A673 (cell line): Measurements from ENCODE around the gene ERH. TPM values are rescaled to one million over a fixed set of nuclear protein-coding genes. Genes with fewer than 3 reads are reported as not detected.

ENCODE experiments used
- BruUV-seq: library from RNA; stranded (reverse); fragments of 400-500 nt; replicated peaks from 2 replicates; lab custom pipeline; 2021; lab: Mats Ljungman, UMichigan
- CTCF ChIA-PET: fragments of 300-600 bp; sonication (Branson Sonifier 250); formaldehyde crosslinking; loops from one replicate; lab custom pipeline; 2022; ENCODE audit warnings: antibody characterized with exemption; lab: Charles Lee
- POLR2A ChIA-PET: fragments of 300-600 bp; sonication (Branson Sonifier 250); formaldehyde crosslinking; loops from one replicate; lab custom pipeline; 2022; ENCODE audit warnings: antibody characterized with exemption; ENCODE audit not compliant: low non-redundant PET; lab: Charles Lee
- DNase-seq: peaks from one replicate; pipeline ENCODE4 v3.0.0-alpha.2; 2015; ENCODE audit warnings: low spot score
- H3K27ac ChIP-seq: fragments of 200-600 bp; sonication (generic); 2 replicates; pipeline ENCODE4 v1.5.1; 2016; ENCODE audit warnings: mixed run types, low read depth, mild to moderate bottlenecking, mixed read lengths, antibody characterized with exemption, low read length; ENCODE audit not compliant: poor library complexity, severe bottlenecking
- H3K27me3 ChIP-seq: fragments of 200-600 bp; sonication (generic); replicated peaks from 2 replicates; pipeline ENCODE4 v1.6.1; 2017; ENCODE audit warnings: mixed run types, low read depth, mild to moderate bottlenecking, mixed read lengths, antibody characterized with exemption, low read length; ENCODE audit not compliant: insufficient read depth, poor library complexity
- H3K36me3 ChIP-seq: fragments of 200-600 bp; sonication (generic); 2 replicates; pipeline ENCODE4 v1.6.1; 2016; ENCODE audit warnings: mixed run types, mild to moderate bottlenecking, mixed read lengths, antibody characterized with exemption, low read length; ENCODE audit not compliant: insufficient read depth, poor library complexity, severe bottlenecking
- H3K4me1 ChIP-seq: fragments of 200-600 bp; sonication (generic); 2 replicates; pipeline ENCODE4 v1.6.1; 2017; ENCODE audit warnings: mixed run types, mild to moderate bottlenecking, mixed read lengths, antibody characterized with exemption, low read length; ENCODE audit not compliant: insufficient read depth, poor library complexity, severe bottlenecking
- H3K4me3 ChIP-seq: fragments of 200-600 bp; sonication (generic); 2 replicates; pipeline ENCODE4 v1.5.1; 2016; ENCODE audit warnings: low read depth, mixed run types, mild to moderate bottlenecking, mixed read lengths, low read length; ENCODE audit not compliant: poor library complexity, severe bottlenecking
- H3K9me3 ChIP-seq: fragments of 200-600 bp; sonication (generic); 2 replicates; pipeline ENCODE4 v1.6.1; 2016; ENCODE audit warnings: mixed run types, low read depth, mild to moderate bottlenecking, mixed read lengths, antibody characterized with exemption, low read length; ENCODE audit not compliant: poor library complexity, severe bottlenecking
- CTCF ChIP-seq: fragments of 300-800, 200-600 bp; sonication (generic); conservative IDR thresholded peaks from 2 replicates; pipeline ENCODE4 v1.5.1; 2017; ENCODE audit warnings: low read depth, mild to moderate bottlenecking, antibody characterized with exemption, low read length, moderate library complexity, mixed read lengths
- EZH2 ChIP-seq: fragments of 200-600 bp; sonication (generic); IDR thresholded peaks from 2 replicates; pipeline ENCODE4 v1.6.1; 2017; ENCODE audit warnings: borderline replicate concordance, low read depth, mild to moderate bottlenecking, mixed read lengths, antibody characterized with exemption, low read length; ENCODE audit not compliant: poor library complexity, severe bottlenecking
- intact Hi-C: fragments of 100-400 bp; cut with micrococcal nuclease; formaldehyde crosslinking; loops from one replicate; pipeline ENCODE4 v1.10.0; 2022; ENCODE audit not compliant: unreplicated experiment
- total RNA-seq: library from RNA; stranded (reverse); gene quantifications from 2 replicates; pipeline ENCODE4 v1.2.3, GENCODE V29; 2021

ERH gene
- total RNA-seq, 1 experiment from 2014 or later: 472 TPM

DNA sequence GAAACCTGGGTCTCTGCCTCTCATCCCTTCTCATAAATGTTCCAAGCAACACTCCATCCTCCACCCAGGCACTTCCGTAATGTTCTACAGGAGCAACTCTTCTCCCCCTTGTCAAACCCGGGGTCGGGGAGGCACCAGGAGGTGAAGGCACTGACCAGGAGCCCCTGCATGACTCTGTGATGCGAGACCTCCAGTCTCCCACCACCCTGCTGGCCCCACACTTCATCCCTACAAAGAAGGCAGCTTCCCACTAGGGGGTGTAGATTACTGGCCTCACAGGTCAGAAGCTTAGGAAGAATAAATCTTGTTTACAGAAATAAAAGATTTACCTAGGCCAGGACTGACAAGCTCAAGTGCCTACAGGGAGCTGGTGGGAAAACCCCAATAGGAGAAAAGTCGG lies 47.2 kb downstream of the ERH start:
- DNase-seq: no peak
- Histone ChIP-seq H3K4me3 (no peak overlapping the region), H3K27me3 (no peaks in the 10 kb centered on the region), H3K27ac (no peak overlapping the region), H3K36me3 (no peaks in the 10 kb centered on the region), H3K4me1 (no peaks in the 10 kb centered on the region), H3K9me3 (no peaks in the 10 kb centered on the region)
- ChIA-PET CTCF (no interaction called here), POLR2A (no interaction called here)
- TF ChIP-seq EZH2: no peak
- intact Hi-C loops: no loop called here
- no TSS peak for BruUV-seq

DNA sequence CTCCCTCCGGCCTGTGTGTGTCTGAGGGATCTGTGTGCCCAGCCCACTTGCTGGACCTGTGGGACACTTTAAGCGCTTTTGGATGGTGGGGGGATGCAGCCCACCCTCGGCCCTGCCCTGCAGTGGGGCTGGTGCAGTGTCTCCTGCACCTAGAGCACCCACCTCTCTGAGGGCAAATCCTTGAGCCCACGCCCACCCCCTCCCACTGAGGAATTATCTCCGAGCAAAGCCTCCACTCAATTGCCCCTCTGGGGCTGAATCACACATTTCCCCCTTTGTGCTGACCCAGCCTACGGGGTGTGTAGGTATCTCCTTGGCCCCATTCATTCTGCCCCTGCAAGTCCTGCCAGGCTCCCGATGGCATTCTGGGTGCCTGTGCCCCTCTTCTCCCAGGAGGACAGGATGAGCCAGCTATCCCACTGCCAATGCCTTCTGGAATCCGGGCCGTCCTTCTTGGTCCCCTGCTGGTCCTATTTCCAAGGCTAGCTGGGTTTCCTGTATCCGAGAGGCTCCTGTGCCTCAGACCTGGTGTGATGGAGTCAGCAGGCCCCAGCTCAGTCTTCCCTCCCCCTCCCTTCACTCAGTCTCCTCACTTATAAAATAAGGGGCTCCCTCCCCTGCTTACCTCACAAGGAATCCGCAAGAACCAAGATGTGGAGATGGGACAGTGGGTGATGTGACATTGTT lies 48.9 kb downstream of the ERH start:
- no peak for DNase-seq
- Histone ChIP-seq H3K4me3 (no peak overlapping the region), H3K4me1 (no peaks in the 10 kb centered on the region), H3K27ac (no peak overlapping the region), H3K27me3 (no peaks in the 10 kb centered on the region), H3K36me3 (no peaks in the 10 kb centered on the region), H3K9me3 (no peaks in the 10 kb centered on the region)
- intact Hi-C loops: loop anchor here (5.0 kb wide), 1 partner anchor 222 kb away; no protein-coding TSS in a partner anchor
- TF ChIP-seq CTCF: no peak
- no TSS peak for BruUV-seq
- ChIA-PET POLR2A (no interaction called here), CTCF (no interaction called here)

DNA sequence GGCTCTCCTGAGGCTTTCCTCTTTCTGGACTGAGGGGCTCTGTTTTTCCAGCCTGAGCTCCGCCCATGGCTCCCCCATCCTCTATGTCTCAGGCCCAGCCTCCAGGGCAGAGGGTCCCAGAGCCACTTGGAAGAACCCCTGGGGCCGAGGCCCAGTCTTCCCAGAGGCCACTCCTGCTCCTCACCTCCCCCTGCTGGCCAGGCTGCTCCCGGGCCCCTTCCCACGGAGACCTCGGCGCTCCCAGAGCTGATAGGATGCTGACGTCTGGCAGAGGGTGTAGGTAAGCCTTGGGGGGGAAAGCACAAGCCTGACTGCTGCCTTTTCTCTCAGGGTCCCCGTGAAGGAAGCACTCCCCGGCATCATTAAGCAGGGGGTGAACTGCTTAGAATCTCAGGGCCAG lies 51.4 kb downstream of the ERH start:
- Histone ChIP-seq H3K27me3 (no peaks in the 10 kb centered on the region), H3K9me3 (no peaks in the 10 kb centered on the region), H3K36me3 (no peaks in the 10 kb centered on the region), H3K27ac (no peak overlapping the region), H3K4me1 (no peaks in the 10 kb centered on the region), H3K4me3 (no peak overlapping the region)
- CTCF ChIA-PET: interaction anchor here (0.7 kb wide), 1 partner anchor 84 kb away, joined by 6 read pairs; no protein-coding TSS in a partner anchor
- TF ChIP-seq CTCF (peak; percentile 67), EZH2 (no peak)
- peak; percentile 48 for DNase-seq
- intact Hi-C loops: loop anchor here (5.0 kb wide), 1 partner anchor 219 kb away; no protein-coding TSS in a partner anchor
- POLR2A ChIA-PET: no interaction called here
- no TSS peak for BruUV-seq

DNA sequence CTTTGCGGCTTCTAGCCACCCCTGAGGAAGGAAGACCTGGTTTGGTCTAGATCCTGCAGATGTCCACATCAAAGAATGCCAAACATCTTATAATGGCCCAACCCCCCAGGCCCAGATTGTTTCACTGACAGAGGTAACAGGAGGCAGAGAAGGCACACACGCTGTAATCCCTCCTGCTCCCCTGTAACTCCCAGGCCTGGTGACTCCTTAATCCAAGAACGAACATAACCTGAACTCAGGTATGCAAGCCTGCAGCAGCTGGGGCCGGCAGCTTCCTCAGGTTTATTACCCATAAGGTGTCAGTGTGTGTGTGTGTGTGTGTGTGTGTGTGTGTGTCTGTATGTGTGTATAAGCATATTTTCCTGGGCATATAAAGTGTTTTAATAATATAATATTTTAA lies 52.7 kb downstream of the ERH start:
- CTCF ChIA-PET: no interaction called here
- TF ChIP-seq EZH2 (no peak), CTCF (no peak)

More for the DNA sequence above, 52.7 kb downstream of the ERH start:
- Histone ChIP-seq H3K9me3 (no peaks in the 10 kb centered on the region), H3K27ac (no peak overlapping the region), H3K4me3 (no peak overlapping the region), H3K27me3 (no peaks in the 10 kb centered on the region), H3K4me1 (no peaks in the 10 kb centered on the region), H3K36me3 (no peaks in the 10 kb centered on the region)
- BruUV-seq: no TSS peak
- POLR2A ChIA-PET: no interaction called here
- DNase-seq: no peak
- intact Hi-C loops: loop anchor here (5.0 kb wide), 1 partner anchor 218 kb away; no protein-coding TSS in a partner anchor
